ENCODE measurements around the gene RGS6.

Gene RGS6

DNA sequence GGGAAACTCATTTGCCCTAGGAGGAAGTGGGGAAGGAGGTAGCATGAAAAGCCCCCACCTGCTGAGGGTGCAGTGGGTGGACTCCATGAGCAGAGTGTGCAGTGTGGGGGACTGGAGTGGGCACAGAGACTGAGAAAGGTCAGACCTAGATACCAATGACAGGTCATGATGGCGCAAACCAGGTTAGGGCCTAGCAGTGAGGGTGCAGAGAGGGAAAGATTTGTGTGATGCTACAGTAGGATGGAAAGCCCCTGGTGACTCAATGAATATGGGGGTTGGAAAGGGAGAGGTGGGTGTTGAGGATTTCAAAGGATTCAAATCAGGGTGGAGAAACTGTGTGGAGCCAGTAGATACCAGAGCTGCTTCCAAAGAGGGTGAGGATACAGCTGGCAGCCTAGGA lies 642.5 kb downstream of the RGS6 start:
- Histone ChIP-seq H3K36me3 (ENCODE audit: control insufficient read depth, insufficient read depth, low read length) (no peaks in the 10 kb centered on the region), H3K4me3 (replicated peaks; ENCODE audit: low read depth, low read length) (no peak overlapping the region), H3K27me3 (replicated peaks; ENCODE audit: control insufficient read depth, insufficient read depth, low read length) (no peaks in the 10 kb centered on the region)
- no peak for DNase-seq (ENCODE audit: extremely low read depth, insufficient read length)
- TF ChIP-seq, protein P1, sequence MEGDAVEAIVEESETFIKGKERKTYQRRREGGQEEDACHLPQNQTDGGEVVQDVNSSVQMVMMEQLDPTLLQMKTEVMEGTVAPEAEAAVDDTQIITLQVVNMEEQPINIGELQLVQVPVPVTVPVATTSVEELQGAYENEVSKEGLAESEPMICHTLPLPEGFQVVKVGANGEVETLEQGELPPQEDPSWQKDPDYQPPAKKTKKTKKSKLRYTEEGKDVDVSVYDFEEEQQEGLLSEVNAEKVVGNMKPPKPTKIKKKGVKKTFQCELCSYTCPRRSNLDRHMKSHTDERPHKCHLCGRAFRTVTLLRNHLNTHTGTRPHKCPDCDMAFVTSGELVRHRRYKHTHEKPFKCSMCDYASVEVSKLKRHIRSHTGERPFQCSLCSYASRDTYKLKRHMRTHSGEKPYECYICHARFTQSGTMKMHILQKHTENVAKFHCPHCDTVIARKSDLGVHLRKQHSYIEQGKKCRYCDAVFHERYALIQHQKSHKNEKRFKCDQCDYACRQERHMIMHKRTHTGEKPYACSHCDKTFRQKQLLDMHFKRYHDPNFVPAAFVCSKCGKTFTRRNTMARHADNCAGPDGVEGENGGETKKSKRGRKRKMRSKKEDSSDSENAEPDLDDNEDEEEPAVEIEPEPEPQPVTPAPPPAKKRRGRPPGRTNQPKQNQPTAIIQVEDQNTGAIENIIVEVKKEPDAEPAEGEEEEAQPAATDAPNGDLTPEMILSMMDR (IDR thresholded peaks at IDR 0.05; ENCODE audit: insufficient read depth, low read length, poor library complexity, severe bottlenecking) = no peak

DNA sequence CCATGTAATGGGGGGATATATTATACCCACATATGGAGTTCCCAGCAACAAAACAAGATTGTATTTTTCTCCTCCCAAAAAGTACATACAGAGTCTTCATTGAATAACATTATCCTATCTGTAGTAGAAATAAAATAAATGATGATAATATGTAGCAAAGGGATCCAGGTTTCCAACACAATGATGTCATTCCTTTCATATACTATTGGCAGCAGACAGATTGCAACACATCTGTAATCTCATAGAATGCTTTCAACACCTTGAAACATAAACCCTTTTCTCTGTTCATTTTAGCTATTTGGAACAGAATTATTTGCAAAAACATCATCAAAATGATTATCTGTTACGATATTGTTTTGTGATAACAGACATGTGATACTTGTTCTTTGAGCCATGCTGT lies 644.0 kb downstream of the RGS6 start:
- no peak for DNase-seq (ENCODE audit: extremely low read depth, insufficient read length)
- TF ChIP-seq, protein P1 (IDR thresholded peaks at IDR 0.05; ENCODE audit: insufficient read depth, low read length, poor library complexity, severe bottlenecking) = no peak
- Histone ChIP-seq H3K36me3 (ENCODE audit: control insufficient read depth, insufficient read depth, low read length) (no peaks in the 10 kb centered on the region), H3K4me3 (replicated peaks; ENCODE audit: low read depth, low read length) (no peak overlapping the region), H3K27me3 (replicated peaks; ENCODE audit: control insufficient read depth, insufficient read depth, low read length) (no peaks in the 10 kb centered on the region)

DNA sequence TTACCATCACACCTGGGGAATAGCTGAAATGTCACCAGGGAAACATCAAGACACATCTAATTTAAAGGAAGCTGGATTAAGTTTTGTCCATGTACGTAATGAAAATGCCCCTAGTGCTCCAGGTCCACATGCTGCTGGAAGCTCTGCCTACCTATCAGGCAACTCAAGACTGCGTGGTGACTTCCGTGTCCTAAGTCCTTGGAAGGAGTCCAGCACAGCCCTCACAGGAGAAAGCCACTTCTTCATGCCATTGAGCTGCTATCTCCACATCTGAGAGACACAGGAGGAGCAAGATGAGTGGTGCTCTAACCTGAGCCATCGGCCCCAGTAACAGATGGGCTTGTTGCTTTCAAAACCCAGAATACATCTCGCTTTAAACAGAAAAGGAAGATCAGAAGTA lies 645.3 kb downstream of the RGS6 start:
- TF ChIP-seq, protein P1 (IDR thresholded peaks at IDR 0.05; ENCODE audit: insufficient read depth, low read length, poor library complexity, severe bottlenecking) = no peak
- Histone ChIP-seq H3K27me3 (replicated peaks; ENCODE audit: control insufficient read depth, insufficient read depth, low read length) (no peaks in the 10 kb centered on the region), H3K36me3 (ENCODE audit: control insufficient read depth, insufficient read depth, low read length) (no peaks in the 10 kb centered on the region), H3K4me3 (replicated peaks; ENCODE audit: low read depth, low read length) (no peak overlapping the region)
- DNase-seq (ENCODE audit: extremely low read depth, insufficient read length) = no peak

DNA sequence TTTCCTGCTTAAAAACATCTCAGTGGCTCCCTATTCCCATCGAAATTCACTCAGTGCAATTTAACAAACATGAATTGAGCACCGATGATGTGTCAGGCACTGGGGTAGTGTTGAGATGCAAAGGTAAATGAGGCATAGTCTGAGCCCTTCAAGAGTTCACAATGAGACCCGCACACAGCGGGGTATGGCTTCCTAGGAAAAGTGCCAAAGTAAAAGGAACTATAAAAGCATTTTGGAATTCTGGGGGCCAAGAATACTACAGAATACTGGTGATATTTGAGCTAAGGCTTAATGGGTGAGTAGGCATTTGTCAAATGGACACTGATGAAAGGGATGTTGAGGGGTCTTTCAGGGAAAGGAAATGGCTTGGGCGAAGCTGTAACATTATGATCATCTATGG lies 646.3 kb downstream of the RGS6 start:
- Histone ChIP-seq H3K4me3 (replicated peaks; ENCODE audit: low read depth, low read length) (no peak overlapping the region), H3K36me3 (ENCODE audit: control insufficient read depth, insufficient read depth, low read length) (no peaks in the 10 kb centered on the region), H3K27me3 (replicated peaks; ENCODE audit: control insufficient read depth, insufficient read depth, low read length) (no peaks in the 10 kb centered on the region)
- no peak for DNase-seq (ENCODE audit: extremely low read depth, insufficient read length)
- TF ChIP-seq, protein P1 (IDR thresholded peaks at IDR 0.05; ENCODE audit: insufficient read depth, low read length, poor library complexity, severe bottlenecking) = no peak

DNA sequence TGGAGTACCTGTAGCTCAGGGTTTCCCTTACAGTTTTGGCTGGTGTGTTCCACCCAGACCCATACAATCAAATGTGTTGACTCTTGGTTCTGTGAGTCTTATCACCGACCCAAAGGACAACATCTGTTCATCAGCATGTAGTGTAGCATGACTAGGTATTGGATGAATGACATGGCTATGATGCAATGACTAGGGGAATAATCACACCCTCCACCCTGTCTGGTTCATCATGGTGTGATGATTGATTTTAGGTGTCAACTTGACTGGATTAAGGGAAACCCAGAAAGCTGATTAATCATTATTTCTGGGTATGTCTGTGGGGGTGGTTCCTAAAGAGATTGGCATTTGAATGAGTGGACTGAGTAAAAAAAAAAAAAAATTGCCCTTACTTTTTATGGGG lies 650.4 kb downstream of the RGS6 start:
- H3K36me3 ChIP-seq (ENCODE audit: control insufficient read depth, insufficient read depth, low read length) = no peaks in the 10 kb centered on the region
- no peak for DNase-seq (ENCODE audit: extremely low read depth, insufficient read length)
- H3K27me3 ChIP-seq (replicated peaks; ENCODE audit: control insufficient read depth, insufficient read depth, low read length) = no peaks in the 10 kb centered on the region
- no peak overlapping the region for H3K4me3 ChIP-seq (replicated peaks; ENCODE audit: low read depth, low read length)
- TF ChIP-seq, protein P1 (IDR thresholded peaks at IDR 0.05; ENCODE audit: insufficient read depth, low read length, poor library complexity, severe bottlenecking) = no peak
